Body of pancreas (tissue), 4 donors: ENCODE results near the gene TOR1AIP2.

Source experiments
- POLR2A ChIP-seq, 3 donors: fragments of 450-650 bp; IDR thresholded peaks; one replicate each; pipeline ENCODE4 v1.6.1; 2016; ENCODE audit warnings: antibody characterized with exemption in 3 of 3, mild to moderate bottlenecking in 2 of 3
- TF ChIP-seq, protein P1 (sequence below), 7 experiments: fragments of 450-650 bp in 4 of 7; fragments of 200-600 bp in 3 of 7; sonication (generic) in 3 of 7; IDR thresholded peaks; one replicate each; pipeline ENCODE4 v1.5.1; 2016 to 2019; ENCODE audit warnings: antibody characterized with exemption in 7 of 7

DNA sequence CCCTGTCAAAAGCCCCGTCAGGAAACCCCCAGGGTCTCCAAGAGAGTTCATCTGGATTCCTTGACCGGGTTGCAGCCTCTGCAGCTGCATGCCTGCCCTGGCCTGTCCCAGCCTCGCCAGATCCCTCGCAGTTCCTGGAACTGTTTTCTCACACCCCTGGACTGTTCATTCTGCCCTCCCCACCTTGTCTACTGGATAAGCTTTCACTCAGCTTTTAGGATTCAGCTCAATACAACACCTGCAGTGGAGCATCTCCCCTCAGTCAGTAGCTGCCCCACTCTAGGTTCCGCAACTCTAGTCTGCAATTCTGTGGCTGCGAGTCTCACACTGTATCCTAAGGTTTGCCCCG, 67.3 kb downstream of the TOR1AIP2 start:
- TF ChIP-seq, protein P1, sequence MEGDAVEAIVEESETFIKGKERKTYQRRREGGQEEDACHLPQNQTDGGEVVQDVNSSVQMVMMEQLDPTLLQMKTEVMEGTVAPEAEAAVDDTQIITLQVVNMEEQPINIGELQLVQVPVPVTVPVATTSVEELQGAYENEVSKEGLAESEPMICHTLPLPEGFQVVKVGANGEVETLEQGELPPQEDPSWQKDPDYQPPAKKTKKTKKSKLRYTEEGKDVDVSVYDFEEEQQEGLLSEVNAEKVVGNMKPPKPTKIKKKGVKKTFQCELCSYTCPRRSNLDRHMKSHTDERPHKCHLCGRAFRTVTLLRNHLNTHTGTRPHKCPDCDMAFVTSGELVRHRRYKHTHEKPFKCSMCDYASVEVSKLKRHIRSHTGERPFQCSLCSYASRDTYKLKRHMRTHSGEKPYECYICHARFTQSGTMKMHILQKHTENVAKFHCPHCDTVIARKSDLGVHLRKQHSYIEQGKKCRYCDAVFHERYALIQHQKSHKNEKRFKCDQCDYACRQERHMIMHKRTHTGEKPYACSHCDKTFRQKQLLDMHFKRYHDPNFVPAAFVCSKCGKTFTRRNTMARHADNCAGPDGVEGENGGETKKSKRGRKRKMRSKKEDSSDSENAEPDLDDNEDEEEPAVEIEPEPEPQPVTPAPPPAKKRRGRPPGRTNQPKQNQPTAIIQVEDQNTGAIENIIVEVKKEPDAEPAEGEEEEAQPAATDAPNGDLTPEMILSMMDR (IDR thresholded peaks at IDR 0.05): no peak
- TF ChIP-seq POLR2A (IDR thresholded peaks at IDR 0.05): no peak
